Measurements from ENCODE around the gene RNF10. TPM values are rescaled to one million over a fixed set of nuclear protein-coding genes. Genes with fewer than 3 reads are reported as not detected.

Gene RNF10
- total and polyA plus RNA-seq, 2 of the 4 experiments (the other 2 are of a cell fraction): 44.4 to 95.0 TPM

DNA sequence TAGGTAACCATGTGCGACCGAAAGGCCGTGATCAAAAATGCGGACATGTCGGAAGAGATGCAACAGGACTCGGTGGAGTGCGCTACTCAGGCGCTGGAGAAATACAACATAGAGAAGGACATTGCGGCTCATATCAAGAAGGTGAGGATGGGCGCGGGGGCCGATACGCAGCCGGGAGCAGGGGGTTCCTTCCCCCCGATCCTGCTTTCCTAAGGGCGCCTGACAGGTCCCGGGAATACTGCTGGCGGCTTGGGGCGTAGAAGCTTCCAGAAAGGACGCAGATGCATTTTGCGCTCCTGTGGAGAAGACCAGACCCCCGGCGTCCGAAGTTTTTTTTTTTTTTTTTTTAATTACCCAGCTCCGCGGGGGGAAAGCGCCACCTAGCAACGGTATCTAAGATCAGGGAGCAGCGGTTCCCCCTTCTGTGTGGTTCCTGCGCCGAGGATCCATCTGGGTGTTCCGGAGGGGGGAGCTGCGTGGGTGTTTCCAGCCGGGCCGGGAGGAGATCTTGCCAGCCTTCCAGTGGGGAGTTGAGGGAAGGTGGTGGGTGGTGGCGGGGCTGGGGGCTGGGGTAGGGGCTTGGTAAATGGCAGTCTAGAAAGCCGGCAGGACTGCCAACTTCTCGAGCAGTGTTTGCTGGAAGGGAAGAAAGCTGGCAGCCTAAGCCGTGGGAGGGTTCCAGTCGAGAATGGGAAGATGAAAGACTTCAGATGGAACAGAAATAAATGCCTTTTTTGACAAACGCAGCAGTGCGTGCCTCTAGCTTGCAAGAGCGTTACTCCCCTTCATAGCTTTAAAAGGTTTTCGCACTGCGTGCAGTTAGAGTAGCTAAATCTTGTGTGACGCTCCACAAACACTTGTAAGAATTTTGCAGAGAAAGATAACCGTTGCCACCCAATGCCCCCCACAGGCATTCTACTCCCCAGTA is 37.5 kb upstream of the RNF10 start:
- H3K27ac ChIP-seq (ENCODE audit: insufficient read depth, low read length): peak overlapping the region; percentile 78
- no TSS peak for BruUV-seq (replicated peaks)
- H3K4ac ChIP-seq (ENCODE audit: low read depth, low read length): peak overlapping the region; percentile 78
- WGBS, 2 experiments (ENCODE audit: extremely low coverage in 2 of 2, insufficient read length in 1 of 2): 0% methylated on average over 9 of the region's 47 CpGs; no CpG with 5 or more reads in 1 of the 2 experiments
- H3K14ac ChIP-seq (replicated peaks; ENCODE audit: low read depth, low read length): peak overlapping the region; percentile 87
- CTCF ChIA-PET: interaction anchor here (0.6 to 1.2 kb wide), 4 partner anchors 21 to 410 kb away, joined by 3 to 6 read pairs (median 4); no protein-coding TSS in a partner anchor
- peak overlapping the region; percentile 4; the same call in 1 of the 2 replicates for H4K91ac ChIP-seq (ENCODE audit: insufficient read depth, low read depth, low read length)
- H3K18ac ChIP-seq (ENCODE audit: low read depth, low read length): no peak overlapping the region
- POLR2A ChIA-PET (ENCODE audit: unreplicated experiment): interaction anchor here (0.6 to 0.7 kb wide), 4 partner anchors 8 to 400 kb away, joined by 3 to 6 read pairs (median 4); no protein-coding TSS in a partner anchor
- H2BK15ac ChIP-seq (ENCODE audit: low read depth, low read length): no peak overlapping the region
- H2AK5ac ChIP-seq (ENCODE audit: low read depth, low read length): peak overlapping the region; percentile 22
- ATAC-seq (ENCODE audit: low read depth) (peak; percentile 33), DNase-seq (peak; percentile 56)
- peak overlapping the region; percentile 76 for H3K4me3 ChIP-seq (ENCODE audit: insufficient read depth, low read depth, low read length)
- peak overlapping the region; percentile 70 for H3K9ac ChIP-seq (ENCODE audit: low read depth, low read length)
- H4K8ac ChIP-seq (ENCODE audit: low read depth in 2 of 2, low read length in 2 of 2): peak overlapping the region in 1 of 2 experiments; percentile 26; a peak in 1 of 4 replicates
- H4K20me1 ChIP-seq (ENCODE audit: insufficient read depth, low read length): peaks cover 27% of the 10 kb centered on the region
- H3K79me1 ChIP-seq (ENCODE audit: low read depth in 1 of 2, low read length in 2 of 2): peaks cover 10 to 37% of the 10 kb centered on the region in 2 experiments
- no peak overlapping the region for H4K5ac ChIP-seq (ENCODE audit: low read depth, low read length)
- no peak overlapping the region for H2BK20ac ChIP-seq (ENCODE audit: low read depth, low read length)
- H2AFZ ChIP-seq (replicated peaks; ENCODE audit: low read length, poor library complexity): peak overlapping the region; percentile 74
- TF ChIP-seq RFX5 (IDR thresholded peaks at IDR 0.05; ENCODE audit: low read depth, low read length) (no peak), RAD21 (IDR thresholded peaks at IDR 0.05; ENCODE audit: low read length) (peak; percentile 8; the same call in 1 of the 2 replicates), SMC3 (IDR thresholded peaks at IDR 0.05; ENCODE audit: low read depth, low read length) (peak; percentile 19; the same call in 1 of the 2 replicates), CEBPB (IDR thresholded peaks at IDR 0.05; ENCODE audit: low read depth, low read length) (no peak), MXI1 (IDR thresholded peaks at IDR 0.05; ENCODE audit: borderline replicate concordance, low read depth, low read length) (peak; percentile 31; the same call in 1 of the 2 replicates)
- H2AK9ac ChIP-seq (replicated peaks; ENCODE audit: low read depth, low read length, poor library complexity): peak overlapping the region; percentile 98
- H3K4me1 ChIP-seq (ENCODE audit: control insufficient read depth, insufficient read depth, low read length): peaks cover 1% of the 10 kb centered on the region
- H3K4me2 ChIP-seq (ENCODE audit: low read depth, low read length): peak overlapping the region; percentile 95
- H3K9me3 ChIP-seq (ENCODE audit: control insufficient read depth, insufficient read depth, low read length): no peaks in the 10 kb centered on the region
- no peaks in the 10 kb centered on the region for H3K27me3 ChIP-seq (ENCODE audit: control insufficient read depth, insufficient read depth, low read length)
- intact Hi-C loops (cut with micrococcal nuclease): loop anchor here (1.0 to 2.0 kb wide), 2 partner anchors 27 to 32 kb away; partner anchors contain the start of genes COQ5 and SRSF9
- peak overlapping the region; percentile 65 for H3K23ac ChIP-seq (ENCODE audit: low read depth, low read length)
- in situ Hi-C loops (cut with MboI; ENCODE audit: low sequenced_read_pairs): no loop called here
- peaks cover 2% of the 10 kb centered on the region; the same call in 1 of the 2 replicates for H3K9me1 ChIP-seq (ENCODE audit: insufficient read depth, low read length)
- H2BK5ac ChIP-seq (ENCODE audit: low read depth, low read length, poor library complexity, severe bottlenecking): peak overlapping the region; percentile 73
- H3K56ac ChIP-seq (ENCODE audit: extremely low read depth, insufficient read depth, low read length): peak overlapping the region; percentile 54; the same call in 1 of the 2 replicates
- no peak overlapping the region for H2BK120ac ChIP-seq (ENCODE audit: low read depth, low read length)
- dilution Hi-C loops (cut with HindIII; ENCODE audit: low sequenced_read_pairs, unreplicated experiment): no loop called here
- peaks cover 10% of the 10 kb centered on the region for H3K36me3 ChIP-seq (ENCODE audit: control insufficient read depth, insufficient read depth, low read length)

Data from IMR-90 (cell line).